Measurements from ENCODE around the gene UTP25. TPM values are rescaled to one million over a fixed set of nuclear protein-coding genes. Genes with fewer than 3 reads are reported as not detected.
"Not testable (repeated sequence)": the region's sequence is repeated elsewhere in the genome, so short reads cannot be mapped to it uniquely, and the experiment has no call there.

The UTP25 gene
- total and polyA plus RNA-seq, 9 donors, result 4.3 to 9.9 (median 8.1) TPM

- peaks cover 1% of the 10 kb centered on the region for H3K4me1 ChIP-seq (ENCODE audit: insufficient read depth)
- no peak overlapping the region for H3K27ac ChIP-seq
- DNase-seq, result no peak
- no peaks in the 10 kb centered on the region for H3K27me3 ChIP-seq
- H3K36me3 ChIP-seq, result no peaks in the 10 kb centered on the region
- TF ChIP-seq CTCF (IDR thresholded peaks at IDR 0.05) (no peak), EP300 (IDR thresholded peaks at IDR 0.05) (no peak), POLR2A (IDR thresholded peaks at IDR 0.05) (no peak)
- 0 to 6% (median 0%) methylated on average over 1 of the region's 1 CpG for WGBS, 3 donors
- no peaks in the 10 kb centered on the region for H3K9me3 ChIP-seq
- H3K4me3 ChIP-seq, result no peak overlapping the region
- intact Hi-C loops (cut with DNase I), result no loop called here
Measured at GRCh38 chr1:209886219-209886536, 58.4 kb downstream of the UTP25 start.

- H3K36me3 ChIP-seq; H3K9me3 ChIP-seq; H3K27ac ChIP-seq; H3K4me1 ChIP-seq (ENCODE audit: insufficient read depth); DNase-seq; H3K4me3 ChIP-seq; H3K27me3 ChIP-seq; intact Hi-C loops (cut with DNase I): not testable (repeated sequence)
- WGBS, 3 donors, result 78 to 83% (median 80%) methylated on average over 29 to 31 of the region's 31 CpGs
Measured at GRCh38 chr1:209888291-209889076, 60.7 kb downstream of the UTP25 start.

- peaks cover 1% of the 10 kb centered on the region for H3K4me1 ChIP-seq (ENCODE audit: insufficient read depth)
- no peak overlapping the region for H3K4me3 ChIP-seq
- H3K27me3 ChIP-seq, result no peaks in the 10 kb centered on the region
- intact Hi-C loops (cut with DNase I), result no loop called here
- 88 to 94% (median 93%) methylated on average over 35 of the region's 35 CpGs for WGBS, 3 donors
- no peaks in the 10 kb centered on the region for H3K36me3 ChIP-seq
- no peaks in the 10 kb centered on the region for H3K9me3 ChIP-seq
- DNase-seq, result no peak
- H3K27ac ChIP-seq, result no peak overlapping the region
- TF ChIP-seq EP300 (IDR thresholded peaks at IDR 0.05), result no peak
- TF ChIP-seq POLR2A (IDR thresholded peaks at IDR 0.05), result no peak
- TF ChIP-seq CTCF (IDR thresholded peaks at IDR 0.05), result no peak
Measured at GRCh38 chr1:209889077-209889418, 61.3 kb downstream of the UTP25 start.

GRCh38 chr1:209890641-209891330 is 63.0 kb downstream of the UTP25 start:
- H3K27me3 ChIP-seq, result no peaks in the 10 kb centered on the region
- H3K4me3 ChIP-seq, result no peak overlapping the region
- TF ChIP-seq EP300 (IDR thresholded peaks at IDR 0.05) (no peak), CTCF (IDR thresholded peaks at IDR 0.05) (no peak), POLR2A (IDR thresholded peaks at IDR 0.05) (no peak)
- H3K4me1 ChIP-seq (ENCODE audit: insufficient read depth), result no peaks in the 10 kb centered on the region
- DNase-seq, result no peak
- H3K27ac ChIP-seq, result no peak overlapping the region
- H3K36me3 ChIP-seq, result no peaks in the 10 kb centered on the region
- no peaks in the 10 kb centered on the region for H3K9me3 ChIP-seq
- 60 to 76% (median 62%) methylated on average over 3 of the region's 3 CpGs for WGBS, 3 donors
- intact Hi-C loops (cut with DNase I), result no loop called here

- DNase-seq, result no peak
- intact Hi-C loops (cut with DNase I), result no loop called here
- WGBS, 3 donors, result 72 to 89% (median 85%) methylated on average over 6 of the region's 6 CpGs
Measured at GRCh38 chr1:209893751-209894150, 66.0 kb downstream of the UTP25 start.

More at GRCh38 chr1:209893751-209894150, 66.0 kb downstream of the UTP25 start:
- no peak overlapping the region for H3K27ac ChIP-seq
- no peaks in the 10 kb centered on the region for H3K9me3 ChIP-seq
- TF ChIP-seq CTCF (IDR thresholded peaks at IDR 0.05), result no peak
- no peak for TF ChIP-seq POLR2A (IDR thresholded peaks at IDR 0.05)
- no peak for TF ChIP-seq EP300 (IDR thresholded peaks at IDR 0.05)
- H3K27me3 ChIP-seq, result no peaks in the 10 kb centered on the region
- no peaks in the 10 kb centered on the region for H3K36me3 ChIP-seq
- H3K4me1 ChIP-seq (ENCODE audit: insufficient read depth), result no peaks in the 10 kb centered on the region
- no peak overlapping the region for H3K4me3 ChIP-seq

All from ovary (tissue), 9 donors.